GM19467 (cell line): Measurements from ENCODE around the gene CRB2.
A peak's percentile ranks its signal among the peaks of the same experiment; 100 is the strongest.
"Not testable (repeated sequence)": the region's sequence is repeated elsewhere in the genome, so short reads cannot be mapped to it uniquely, and the experiment has no call there.

Experiments
- ATAC-seq: cut with Tn5 transposase; IDR thresholded peaks from one replicate; pipeline ENCODE4 v1.9.1; 2021; ENCODE audit warnings: mild to moderate bottlenecking, moderate library complexity; ENCODE audit not compliant: unreplicated experiment

CRB2 gene

DNA sequence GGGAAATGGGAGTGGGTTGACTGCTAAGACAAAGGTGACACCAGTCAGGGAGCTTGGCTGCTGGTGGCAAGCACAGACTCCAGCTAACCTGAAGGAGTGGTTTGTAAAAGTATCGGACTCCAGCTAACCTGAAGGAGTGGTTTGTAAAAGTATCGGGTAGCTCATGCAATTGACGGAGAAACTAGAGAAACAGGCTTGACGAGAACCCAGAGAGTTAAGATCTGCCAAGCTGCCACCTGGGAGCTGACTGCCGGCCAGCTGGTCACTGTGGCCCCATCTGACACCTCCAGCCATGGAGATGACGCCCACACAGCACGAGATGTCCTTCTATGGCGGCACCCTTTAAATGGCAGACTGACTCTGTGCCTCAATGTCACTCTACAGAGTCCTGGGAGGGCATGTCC is 28.3 kb upstream of the CRB2 start:
- no peak for ATAC-seq

DNA sequence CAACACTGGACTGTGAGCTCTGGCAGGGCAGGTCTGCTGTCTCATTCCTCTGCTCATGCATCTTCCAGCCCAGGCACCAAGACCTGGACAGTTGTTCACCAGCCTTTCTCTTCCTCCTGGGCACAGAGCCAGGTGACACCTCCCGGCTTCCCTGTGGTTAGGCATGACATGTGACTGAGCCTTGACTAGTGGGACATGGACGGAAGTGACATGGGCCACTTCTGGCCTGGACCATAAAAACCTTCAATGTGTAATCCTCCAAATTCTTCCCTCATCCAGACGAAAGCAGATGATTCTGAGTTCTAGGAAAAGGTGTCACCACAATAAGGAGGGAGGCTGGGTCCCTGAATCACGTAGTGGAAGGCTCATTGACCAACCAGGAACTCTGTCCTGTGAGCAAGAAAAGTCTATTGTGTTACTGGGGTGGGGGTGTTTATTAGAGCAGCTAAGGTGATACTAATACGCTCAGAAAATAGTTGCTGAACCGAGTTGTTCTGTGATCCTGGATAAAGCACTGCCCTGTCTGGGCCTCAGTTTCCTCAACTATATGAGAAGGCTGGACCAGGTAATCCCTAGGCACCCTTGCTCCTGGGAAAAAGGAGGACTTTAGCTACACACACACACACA is 26.6 kb upstream of the CRB2 start:
- ATAC-seq, result no peak

DNA sequence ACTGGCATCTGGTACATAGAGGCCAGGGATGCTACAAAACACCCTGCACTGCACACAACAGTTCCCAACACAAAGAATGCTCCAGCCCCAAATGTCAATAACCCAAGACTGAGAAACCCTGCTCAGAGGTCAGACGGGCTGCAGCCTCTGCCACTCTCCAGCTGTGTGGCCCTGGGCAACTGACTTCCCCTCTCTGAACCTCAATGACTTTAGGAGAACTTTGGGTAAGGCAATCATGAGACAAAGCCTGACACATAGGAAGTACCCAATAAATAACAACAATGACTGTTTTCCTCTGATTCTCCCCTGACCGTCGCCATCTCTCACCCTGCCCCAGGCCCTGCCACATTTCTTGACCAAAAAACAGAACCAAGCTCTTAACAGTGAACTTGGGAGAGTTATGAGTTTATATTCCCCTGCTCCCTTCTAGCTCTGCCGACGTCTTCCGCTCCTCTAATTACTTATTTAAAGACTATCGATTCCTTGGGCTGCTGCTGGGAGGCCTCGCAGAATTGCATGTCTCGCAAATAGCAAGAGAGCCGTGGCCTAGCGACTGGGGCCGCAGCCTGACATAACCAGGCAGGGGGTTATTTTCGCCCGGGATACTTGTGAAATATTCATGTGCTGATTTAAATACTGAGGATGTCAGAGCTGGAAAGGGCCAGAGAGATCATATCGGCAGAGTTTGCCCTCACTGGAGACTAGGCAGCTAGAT is 24.5 kb upstream of the CRB2 start:
- ATAC-seq, result no peak

DNA sequence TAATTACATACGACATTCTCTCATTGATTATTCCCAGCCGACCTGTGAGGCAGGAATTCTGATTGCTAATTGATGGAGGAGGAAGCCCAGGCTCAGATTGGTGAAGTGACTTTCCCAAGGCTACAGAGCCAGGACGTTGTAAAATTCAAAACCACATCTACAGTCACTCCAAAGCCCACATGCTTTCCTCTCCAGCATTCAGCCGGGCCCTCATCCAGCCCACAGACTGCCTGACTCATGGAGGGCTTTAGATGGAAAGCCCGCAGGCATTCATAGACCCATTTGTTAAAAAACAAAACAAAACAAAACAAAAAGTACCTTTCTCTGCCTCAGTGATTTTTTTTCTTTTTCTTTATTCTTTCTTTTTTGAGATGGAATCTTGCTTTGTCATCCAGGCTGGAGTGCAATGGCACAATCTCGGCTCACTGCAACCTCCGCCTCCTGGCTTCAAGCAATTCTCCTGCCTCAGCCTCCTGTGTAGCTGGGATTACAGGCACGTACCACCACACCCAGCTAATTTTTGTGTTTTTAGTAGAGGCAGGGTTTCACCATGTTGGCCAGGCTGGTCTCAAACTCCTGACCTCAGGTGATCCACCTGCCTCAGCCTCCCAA is 22.8 kb upstream of the CRB2 start:
- not testable (repeated sequence) for ATAC-seq

DNA sequence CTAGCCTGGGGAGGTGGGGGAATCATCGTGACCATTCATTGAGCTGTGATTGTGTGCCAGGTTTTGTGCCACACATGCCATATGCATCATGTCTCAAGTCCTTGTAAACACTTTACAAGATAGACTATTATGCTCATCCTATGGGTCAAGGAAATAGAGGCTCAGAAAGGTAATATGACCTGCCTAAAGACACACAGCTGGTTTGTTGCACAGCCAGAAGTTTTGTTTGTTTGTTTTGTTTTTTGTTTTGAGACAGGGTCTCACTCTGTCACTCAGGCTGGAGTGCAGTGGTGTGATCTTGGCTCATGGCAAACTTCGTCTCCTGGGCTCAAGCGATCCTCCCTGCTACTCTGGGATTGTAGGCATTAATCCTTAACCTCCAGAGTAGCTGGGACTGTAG is 21.4 kb upstream of the CRB2 start:
- ATAC-seq, result no peak

DNA sequence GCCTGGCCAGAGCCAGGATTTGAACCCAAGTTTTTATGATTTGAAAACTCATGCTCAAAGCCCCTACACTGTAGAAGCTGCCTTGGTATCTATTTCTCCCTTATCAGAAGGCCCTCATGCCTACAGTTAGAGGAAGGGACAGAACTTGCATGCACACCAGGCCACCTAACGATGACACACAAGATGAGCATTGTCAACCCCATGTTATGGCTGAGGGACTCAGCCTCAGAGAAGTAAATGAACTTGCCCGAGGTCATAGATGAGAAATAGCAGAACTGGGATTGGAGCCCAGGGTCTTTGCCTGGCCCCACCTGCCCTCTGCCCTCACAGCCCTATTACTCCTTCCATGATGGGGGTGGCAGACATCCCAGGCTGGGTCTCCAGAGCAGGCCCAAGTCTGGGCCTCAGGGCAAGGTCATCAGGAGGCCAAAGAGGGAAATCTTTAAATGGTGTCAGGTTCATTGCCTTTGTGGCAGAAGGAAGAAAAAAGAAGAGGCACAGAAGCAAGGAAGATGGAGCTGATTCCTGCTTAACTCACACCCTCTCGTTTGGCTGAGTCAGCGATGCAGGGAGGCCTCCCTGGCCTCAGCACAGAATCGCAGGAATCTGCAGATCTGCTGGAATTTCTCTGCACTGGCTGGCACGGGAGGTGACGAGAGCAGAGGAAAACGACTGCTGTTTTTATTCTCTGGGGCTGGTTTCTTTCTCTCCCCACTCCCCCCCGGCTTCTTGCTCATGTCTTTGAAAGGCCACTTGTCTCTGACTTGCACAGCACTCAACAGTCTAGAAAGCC is 20.6 kb upstream of the CRB2 start:
- ATAC-seq, result no peak

DNA sequence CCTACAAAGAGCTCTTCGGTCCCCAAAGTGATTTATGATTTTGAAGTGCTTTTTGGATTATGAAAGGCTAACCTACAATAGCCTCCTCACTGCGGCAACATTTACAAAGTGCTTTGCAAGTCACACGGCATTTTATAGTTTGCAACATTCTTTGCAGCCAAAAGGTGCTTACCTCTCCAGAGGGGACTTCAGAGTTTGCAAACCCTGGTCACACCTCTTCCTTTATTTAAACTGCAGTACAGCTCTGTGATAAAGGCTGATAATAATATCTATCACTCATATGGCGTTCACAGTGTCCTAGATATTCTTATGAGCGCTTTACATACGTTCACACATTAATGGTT is 20.0 kb upstream of the CRB2 start:
- ATAC-seq, result no peak

DNA sequence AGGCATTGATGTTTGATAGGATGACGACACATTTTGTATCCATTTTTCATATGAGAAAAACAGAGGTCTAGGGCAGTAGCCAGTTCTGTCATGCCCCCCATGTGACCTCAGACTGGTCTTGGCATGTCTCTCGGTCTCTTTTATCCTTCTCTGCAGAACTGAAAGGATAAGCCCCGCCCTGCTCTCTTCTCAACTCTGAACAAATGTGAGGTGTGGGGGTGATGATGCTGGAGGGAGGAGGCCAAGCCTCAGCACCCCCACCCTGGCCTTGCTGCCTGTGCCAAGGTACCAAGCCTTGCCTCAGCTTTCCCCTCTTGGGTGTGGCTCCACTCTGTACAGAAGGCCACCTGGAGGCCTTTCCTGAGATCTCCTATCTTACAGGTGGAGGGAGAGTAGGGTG is 19.5 kb upstream of the CRB2 start:
- ATAC-seq, result no peak

DNA sequence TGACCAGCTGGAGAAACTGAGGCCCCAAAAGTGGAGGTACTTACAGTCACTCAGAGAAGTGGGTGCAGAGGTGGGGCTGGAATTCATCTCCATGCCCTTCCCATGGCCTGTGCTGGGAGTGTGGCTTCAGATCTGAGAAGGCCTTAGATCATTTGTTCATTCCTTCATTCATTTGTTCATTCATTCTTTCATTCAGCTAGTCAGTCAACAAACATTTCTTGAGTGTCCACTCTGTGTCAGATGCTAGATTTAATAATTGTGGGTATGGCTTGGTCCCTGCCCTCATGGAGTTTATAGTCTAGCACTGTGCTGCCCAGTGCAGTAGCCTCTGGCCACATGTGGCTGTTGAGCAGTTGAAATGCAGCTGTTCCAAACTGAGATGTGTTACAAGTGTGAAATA is 19.0 kb upstream of the CRB2 start:
- ATAC-seq, result no peak

DNA sequence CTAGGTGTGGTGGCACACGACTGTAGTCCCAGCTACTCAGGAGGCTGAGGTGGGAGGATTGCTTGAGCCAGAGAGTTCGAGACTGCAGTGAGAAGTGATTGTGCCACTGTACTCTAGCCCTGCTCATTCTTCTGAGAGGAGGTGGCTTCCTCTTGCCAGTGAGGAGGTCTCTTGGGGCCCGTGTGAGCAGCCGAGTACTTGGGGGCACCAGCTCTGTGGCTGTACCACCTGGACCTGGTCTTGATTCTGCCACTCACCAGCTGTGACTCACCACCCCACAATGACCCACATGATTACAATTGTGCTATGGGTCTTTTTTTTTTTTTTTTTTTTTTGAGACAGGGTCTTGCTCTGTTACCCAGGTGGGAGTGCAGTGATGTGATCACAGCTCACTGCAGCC is 18.0 kb upstream of the CRB2 start:
- no peak for ATAC-seq

DNA sequence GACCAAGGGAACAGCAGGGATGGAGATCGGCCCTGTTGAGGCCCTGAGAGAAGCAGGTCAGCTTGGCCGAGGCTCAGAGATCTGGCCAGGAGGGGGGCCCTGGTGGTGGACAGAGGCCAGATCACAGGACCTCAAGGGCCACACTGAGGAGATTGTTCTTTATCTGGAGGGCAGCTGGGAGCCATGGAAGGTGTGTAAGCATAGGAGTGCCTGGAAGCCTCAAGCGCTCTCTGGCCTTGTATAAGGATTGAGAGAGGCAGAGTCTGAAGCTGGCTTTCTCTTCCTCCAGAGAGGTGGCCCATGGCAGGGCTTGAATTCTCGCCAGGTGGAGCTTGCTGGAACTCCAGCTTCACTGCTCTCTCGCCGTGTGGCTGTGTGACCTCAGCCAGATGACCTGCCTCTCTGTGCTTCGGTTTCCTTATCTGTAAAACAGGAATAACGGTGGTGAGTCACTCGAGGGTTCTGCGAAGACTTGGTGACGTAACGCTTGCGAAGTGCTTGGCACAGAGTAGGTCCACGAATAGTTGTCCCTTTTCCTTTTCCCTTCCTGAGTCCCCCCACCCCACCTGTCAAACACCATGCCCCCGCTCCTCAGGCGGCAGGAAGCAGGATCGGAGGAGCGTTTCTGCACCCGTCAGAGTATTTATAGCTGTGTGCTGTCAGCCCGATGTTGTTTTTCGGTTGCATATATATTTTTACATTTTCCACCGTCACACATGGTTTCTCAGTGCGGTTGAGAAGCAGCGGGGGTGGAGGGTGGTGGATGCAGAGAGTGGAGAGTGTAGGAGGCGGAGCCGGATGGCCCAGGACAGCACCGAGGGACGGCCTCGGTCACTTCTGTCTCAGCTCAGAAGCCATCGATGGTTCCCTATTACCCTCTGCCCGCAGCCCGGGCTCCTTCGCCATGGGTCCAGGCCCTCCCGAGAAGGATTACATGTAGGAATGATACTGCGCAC is 17.0 kb upstream of the CRB2 start:
- ATAC-seq, result peak; percentile 63

DNA sequence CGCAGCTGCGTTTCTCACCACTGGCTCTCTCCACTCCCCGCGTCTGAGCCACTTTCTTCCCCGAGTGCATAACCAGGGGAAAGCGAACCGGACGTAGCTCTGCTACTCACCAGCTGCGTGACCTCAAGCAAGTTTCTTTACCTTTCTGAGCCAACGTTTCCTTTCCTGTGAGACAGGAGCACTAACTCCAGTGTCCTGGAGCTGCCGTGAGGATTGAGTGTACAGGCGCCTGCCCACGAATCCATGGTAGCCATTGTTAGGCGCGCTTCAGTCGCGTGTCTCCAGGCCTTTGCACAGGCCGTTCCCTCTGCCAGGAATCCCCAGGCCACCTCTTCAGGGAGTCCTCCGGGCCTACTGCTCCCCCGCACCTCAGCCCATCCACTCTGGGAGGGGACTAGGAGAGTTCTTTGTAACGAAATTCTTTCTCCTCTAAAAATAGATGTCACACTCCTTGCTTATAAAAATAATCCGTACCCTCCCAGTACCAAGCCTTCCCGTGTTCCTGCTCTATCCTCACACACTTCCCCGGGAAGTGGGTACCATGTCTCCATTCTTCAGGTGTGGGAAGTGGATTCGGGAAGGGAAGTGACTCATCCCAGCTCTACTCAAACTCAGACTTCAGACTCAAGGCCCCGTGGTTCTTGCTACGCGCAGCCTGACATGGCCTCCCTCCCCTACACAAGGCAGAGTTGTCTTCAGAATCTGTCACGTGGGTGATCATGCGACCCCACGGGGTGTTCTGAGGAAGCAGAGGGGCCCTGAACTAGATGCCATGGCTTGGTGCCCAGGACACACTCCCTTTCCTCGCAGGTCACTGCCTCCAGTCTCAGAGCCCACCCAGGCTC is 16.1 kb upstream of the CRB2 start:
- peak; percentile 36 for ATAC-seq

DNA sequence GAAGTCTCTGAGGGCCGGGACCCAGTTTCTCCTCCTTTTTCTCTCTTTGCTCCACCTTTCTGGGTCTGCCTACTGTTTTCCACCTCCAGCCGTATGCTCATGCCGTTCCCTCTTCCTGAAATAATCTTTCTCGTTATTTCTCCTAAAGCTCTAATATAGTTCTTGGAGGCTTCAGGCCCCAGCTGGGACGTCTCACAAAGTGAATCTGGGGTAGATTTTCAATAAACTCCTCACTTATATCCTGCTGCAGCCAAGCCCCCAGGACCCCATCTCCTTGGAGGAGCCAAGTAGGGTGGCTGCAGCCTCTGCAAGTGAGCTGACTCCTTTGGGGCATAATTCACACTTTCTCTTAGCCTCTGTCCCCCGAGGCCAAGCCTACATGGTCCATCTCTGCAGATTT is 14.2 kb upstream of the CRB2 start:
- ATAC-seq, result no peak

DNA sequence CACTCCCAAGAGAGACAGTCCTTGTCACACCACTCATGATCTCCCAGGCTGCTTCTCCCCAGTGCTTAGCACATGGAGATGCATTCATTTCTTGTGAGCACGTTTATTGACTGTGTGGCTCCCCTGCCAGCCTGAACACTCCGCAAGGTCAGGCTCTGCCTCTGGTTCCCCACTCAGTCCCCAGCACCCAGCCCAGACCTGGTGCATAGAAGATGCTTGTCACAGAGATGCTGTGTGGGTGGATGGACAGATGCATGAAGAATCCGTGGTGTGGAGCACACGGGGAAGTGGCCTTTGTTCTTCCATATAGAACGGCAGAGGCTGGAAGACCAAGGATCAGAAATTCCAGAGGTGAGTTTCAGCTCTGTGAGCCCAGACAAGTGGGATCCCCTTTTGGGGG is 13.8 kb upstream of the CRB2 start:
- no peak for ATAC-seq

DNA sequence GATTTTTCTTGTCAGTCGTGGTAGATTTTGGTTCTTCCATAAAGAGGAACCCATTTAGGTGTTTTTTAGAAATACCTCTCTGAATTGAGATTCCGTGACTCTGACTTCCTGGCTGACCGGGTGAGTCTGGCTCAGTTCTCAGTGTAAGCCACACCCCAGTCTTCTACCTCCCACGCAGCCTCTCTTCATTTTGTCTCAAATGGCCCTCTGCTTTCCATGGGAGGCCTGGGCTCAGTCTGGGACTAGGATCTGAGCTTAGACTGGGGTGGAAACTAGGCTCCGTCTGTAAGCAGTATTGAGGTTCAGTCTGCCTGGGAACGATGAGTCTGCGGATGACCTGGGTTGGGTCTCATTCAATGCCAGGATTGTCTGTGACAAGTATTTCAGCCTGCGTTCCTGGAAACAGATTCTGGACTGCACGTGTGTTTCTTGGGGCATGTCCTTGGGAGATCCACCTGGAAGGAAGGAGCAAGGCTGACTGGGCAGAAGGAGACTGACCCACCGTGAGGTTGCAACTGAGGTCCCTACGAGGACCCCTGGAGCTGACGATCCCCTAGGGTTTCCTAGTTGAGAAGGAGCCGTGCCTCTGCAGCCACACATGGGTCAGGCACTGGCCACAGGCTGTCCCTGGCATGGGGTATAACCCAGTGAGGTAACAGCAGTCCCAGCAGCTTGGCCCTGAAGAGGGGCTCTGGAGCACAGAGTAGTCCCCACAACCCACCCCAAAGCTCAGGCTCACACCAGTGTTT is 12.4 kb upstream of the CRB2 start:
- no peak for ATAC-seq

DNA sequence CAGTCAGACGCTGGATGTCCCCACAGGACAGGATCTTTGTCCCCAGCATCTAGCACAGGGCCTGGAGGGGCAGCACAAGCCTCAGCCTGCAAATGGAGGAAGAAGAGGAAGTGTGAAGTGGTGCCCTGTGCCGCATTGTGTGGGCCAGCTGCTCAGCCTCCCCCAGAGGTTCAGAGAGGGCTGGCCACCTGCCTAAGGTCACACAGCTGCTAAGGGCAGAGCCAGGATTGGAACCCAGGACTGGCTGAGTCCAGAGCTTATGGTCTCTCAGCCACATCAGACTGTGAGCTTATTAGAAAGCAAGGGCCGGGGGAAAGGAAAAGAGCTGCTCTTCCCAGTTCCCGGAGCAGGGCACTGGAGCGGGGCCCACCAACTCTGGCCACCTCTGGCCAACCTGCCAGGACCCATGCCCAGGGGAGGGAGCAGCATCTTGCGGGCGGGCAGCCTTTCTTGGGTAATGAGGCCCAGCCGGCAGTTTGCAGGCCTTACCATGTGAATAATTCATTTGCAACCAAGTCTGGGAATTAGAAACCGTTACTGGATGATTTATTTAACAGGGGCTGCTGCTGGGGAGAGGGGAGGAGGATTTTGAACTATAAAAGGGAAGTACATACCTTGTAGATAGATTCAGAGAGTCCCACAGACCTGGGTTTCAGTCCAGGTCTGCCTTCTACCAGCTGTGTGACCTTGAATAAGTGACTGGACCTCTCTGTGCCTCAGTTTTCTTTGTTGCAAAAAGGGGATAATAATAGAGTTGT is 11.6 kb upstream of the CRB2 start:
- no peak for ATAC-seq

DNA sequence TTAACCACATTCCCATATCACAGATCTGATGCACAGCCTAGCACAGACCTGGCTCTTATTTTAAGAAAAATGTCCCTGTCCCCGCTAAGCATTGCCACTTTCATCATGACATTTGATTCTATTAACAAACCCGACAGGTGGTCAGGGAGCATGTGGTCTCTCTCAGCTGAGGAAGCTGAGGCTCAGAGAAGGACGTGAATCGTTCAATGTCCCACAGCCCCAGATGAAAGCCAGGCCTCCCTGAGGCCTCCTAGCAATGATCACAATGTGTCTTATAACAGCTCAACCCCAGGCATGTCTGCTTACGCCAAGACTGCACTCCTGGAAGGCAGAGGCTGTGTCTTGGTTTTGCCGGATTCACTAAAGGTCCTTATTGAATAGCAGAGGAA is 10.4 kb upstream of the CRB2 start:
- ATAC-seq, result no peak

DNA sequence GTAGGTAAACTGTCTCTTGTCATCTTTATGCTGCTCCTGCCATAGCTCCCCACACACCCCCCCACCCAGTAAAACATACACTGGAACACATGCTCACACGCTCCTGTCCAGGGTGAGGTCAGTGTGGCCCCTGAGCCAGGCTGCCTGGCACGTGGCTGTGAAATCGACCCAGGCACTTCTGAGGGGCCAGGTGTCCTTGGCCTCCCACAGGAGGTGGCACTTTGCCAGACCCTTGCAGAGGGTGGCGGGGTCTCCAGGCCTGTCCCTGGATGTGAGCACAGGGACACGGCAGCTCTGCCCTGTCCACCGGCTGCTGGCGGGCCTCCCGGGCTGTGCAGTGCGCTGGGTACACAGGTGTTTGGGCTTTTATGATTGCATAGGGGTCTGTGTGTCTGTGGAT is 10.0 kb upstream of the CRB2 start:
- no peak for ATAC-seq
